ENCODE measurements around the gene RFT1.

The RFT1 gene

GRCh38 chr3:53160660-53161449 is 30.6 kb upstream of the RFT1 start, which contains the start of gene PRKCD (continued):
- TF ChIP-seq ZBTB1 (tag by site-specific recombination; IDR thresholded peaks at IDR 0.05) (no peak), ZNF544 (tag by site-specific recombination; IDR thresholded peaks at IDR 0.05) (no peak), ZNF175 (tag by site-specific recombination; IDR thresholded peaks at IDR 0.05) (no peak), GLIS2 (tag by site-specific recombination; IDR thresholded peaks at IDR 0.05) (peak; percentile 73), ZBTB44 (tag by site-specific recombination; IDR thresholded peaks at IDR 0.05) (no peak), REST (tag by site-specific recombination; IDR thresholded peaks at IDR 0.05) (0 out of 2 replicates have a peak, but pooled peaks have one; percentile 11), ZNF280D (tag by site-specific recombination; IDR thresholded peaks at IDR 0.05) (no peak)

- H3K4me3 ChIP-seq (ENCODE audit: low read depth, low read length): peak overlapping the region; percentile 82
- H3K4me1 ChIP-seq (ENCODE audit: control insufficient read depth, insufficient read depth, low read length): no peaks in the 10 kb centered on the region
- CTCF ChIA-PET: interaction anchor here (0.6 to 1.4 kb wide), 5 partner anchors 15 to 712 kb away, joined by 3 to 8 read pairs (median 4); no protein-coding TSS in a partner anchor
- no peaks in the 10 kb centered on the region for H3K9me3 ChIP-seq (ENCODE audit: control insufficient read depth, insufficient read depth, low read depth, low read length)
- POLR2A ChIA-PET: interaction anchor here (0.7 to 1.4 kb wide), 3 partner anchors 9 to 29 kb away, joined by 3 to 5 read pairs (median 4); no protein-coding TSS in a partner anchor
- peaks cover 0 to 2% of the 10 kb centered on the region in 2 experiments; a peak in 1 of 3 replicates for H3K36me3 ChIP-seq (ENCODE audit: control insufficient read depth in 2 of 2, insufficient read depth in 1 of 2, low read length in 2 of 2)
- peak overlapping the region; percentile 53; the same call in 1 of the 2 replicates for H3K27ac ChIP-seq (ENCODE audit: extremely low read depth, low read depth, low read length)
- TF ChIP-seq SP3 (tag by site-specific recombination; IDR thresholded peaks at IDR 0.05): no peak
- TF ChIP-seq ZNF157 (tag by site-specific recombination; IDR thresholded peaks at IDR 0.05): no peak
- 0 out of 2 replicates have a peak, but pooled peaks have one; percentile 10 for TF ChIP-seq ZNF398 (tag by site-specific recombination; IDR thresholded peaks at IDR 0.05)
- peak; percentile 71 for TF ChIP-seq ZNF24 (tag by site-specific recombination; IDR thresholded peaks at IDR 0.05)
Observed at GRCh38 chr3:53160061-53160659, 29.9 kb upstream of the RFT1 start.
